GM19023 (cell line): ENCODE results near the gene LCE4A.
"Not testable (repeated sequence)": the region's sequence is repeated elsewhere in the genome, so short reads cannot be mapped to it uniquely, and the experiment has no call there.

Experiments used
- ATAC-seq: cut with Tn5 transposase; IDR thresholded peaks from one replicate; pipeline ENCODE4 v1.9.1; 2021; ENCODE audit warnings: mild to moderate bottlenecking, moderate library complexity; ENCODE audit not compliant: unreplicated experiment

The LCE4A gene, protein sequence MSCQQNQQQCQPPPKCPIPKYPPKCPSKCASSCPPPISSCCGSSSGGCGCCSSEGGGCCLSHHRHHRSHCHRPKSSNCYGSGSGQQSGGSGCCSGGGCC

GRCh38 chr1:152707860-152708259 lies at the start of gene LCE4A:
Gene LCE4A, plus strand, starts transcription at chr1:152708160. Its CDS starts 916 bp downstream, at chr1:152709076.
- ATAC-seq = no peak

GRCh38 chr1:152658649-152659048 lies 49.3 kb upstream of the LCE4A start:
- no peak for ATAC-seq

GRCh38 chr1:152663098-152663497 lies 44.9 kb upstream of the LCE4A start, which contains the start of gene LCE2D:
Gene LCE2D, plus strand, starts transcription at chr1:152663380. Its CDS starts 726 bp downstream, at chr1:152664106.
- ATAC-seq = no peak

DNA sequence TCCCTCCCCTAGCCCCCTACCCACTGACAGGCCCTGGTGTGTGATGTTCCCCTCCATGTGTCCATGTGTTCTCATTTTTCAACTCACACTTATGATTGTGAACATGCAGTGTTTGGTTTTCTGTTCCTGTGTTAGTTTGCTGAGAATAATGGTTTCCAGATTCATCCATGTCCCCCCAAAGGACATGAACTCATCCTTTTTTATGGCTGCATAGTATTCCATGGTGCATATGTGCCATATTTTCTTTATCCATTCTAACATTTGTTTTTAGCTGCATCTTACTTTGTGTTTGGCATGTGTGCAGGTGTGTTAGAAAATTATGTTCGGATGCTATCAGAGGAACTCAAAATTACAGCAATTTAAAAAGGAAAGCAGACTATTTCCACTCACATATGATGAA lies 41.8 kb upstream of the LCE4A start:
- not testable (repeated sequence) for ATAC-seq

GRCh38 chr1:152667648-152668047 lies 40.3 kb upstream of the LCE4A start:
- no peak for ATAC-seq

DNA sequence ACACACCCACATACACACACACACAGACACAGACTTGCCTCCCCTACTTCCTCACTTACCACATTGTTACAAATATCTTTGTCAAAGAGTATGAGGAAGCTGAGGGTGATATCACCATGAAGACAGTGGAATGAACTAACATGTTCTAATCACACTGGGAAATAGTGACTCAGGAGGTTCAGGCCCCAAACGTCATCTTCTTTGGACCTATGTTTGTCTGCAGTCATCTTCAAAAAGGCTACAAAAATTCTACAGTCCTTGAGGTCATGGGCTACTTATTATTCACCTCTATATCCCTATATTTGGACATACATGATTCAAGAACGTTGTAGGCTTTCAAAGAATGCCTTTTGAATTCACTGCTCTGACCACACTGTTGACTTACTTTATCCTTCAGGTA lies 34.9 kb upstream of the LCE4A start:
- no peak for ATAC-seq

GRCh38 chr1:152674983-152675382 lies 33.0 kb upstream of the LCE4A start, which contains the start of gene LCE2C:
Gene LCE2C, plus strand, starts transcription at chr1:152675279. Its CDS starts 737 bp downstream, at chr1:152676016.
- ATAC-seq = not testable (repeated sequence)

DNA sequence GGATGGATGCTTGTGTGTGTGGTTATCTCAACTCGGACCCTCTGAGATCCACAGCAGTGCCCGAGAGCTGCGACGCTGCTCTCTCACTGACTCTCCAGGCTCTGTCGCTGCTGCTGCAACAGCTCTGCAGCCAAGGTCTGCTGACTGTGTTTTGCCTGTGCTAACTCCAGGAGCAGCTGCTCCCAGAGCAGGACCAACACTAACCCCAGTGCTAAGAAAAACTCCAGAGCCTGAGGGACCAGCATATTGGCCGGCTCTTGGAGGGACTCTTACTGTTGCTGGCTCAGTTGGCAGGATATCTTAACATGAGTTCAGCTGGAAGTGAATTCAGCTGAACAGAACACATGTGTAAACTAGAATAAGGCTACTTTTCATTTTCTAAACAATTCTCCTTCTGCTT lies 28.5 kb upstream of the LCE4A start:
- ATAC-seq = no peak

DNA sequence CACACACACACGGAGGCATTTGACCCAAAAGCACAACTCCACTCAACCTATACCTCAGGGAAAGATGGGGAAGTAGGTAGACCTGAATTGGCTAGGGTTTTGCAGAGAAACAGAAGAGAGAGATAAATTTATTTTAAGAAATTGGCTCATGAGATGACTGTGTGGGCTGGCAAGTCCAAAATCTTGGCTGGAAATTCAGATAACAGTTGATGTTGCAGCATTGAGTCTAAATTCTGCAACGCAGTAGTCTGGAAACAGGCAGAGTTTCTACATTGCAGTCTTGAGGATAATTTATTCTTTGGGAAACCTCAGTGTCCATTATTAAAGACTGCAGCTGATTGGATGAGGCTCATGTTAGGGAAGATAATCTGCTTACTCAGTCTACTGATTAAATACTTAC lies 26.3 kb upstream of the LCE4A start:
- ATAC-seq = no peak

GRCh38 chr1:152683846-152684245 lies 24.1 kb upstream of the LCE4A start:
- no peak for ATAC-seq

DNA sequence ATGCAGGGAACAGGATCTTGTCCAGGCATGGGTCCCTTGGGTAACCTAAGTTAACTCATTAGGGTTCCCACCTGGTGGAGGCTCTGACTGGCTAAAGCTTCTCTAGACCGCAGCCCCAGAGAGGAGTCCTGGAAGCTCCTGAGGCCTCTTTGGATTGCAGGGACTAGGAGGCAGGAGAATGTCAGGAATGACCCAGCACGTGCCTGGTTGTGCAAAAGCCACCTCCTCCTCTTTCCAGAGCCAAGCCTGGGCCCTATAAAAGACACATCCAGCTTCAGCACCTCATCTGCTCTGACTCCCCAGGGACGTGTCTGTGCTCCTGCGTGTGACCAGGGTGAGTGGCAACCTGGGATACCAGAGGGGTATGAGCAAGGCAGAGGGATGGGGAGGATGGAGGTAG lies 22.1 kb upstream of the LCE4A start, which contains the start of gene LCE2B:
TSS of gene LCE2B (plus strand) at position 301 of the 400 bp plus-strand sequence. CDS start 721 bp downstream, outside the sequence.
- ATAC-seq = not testable (repeated sequence)

- ATAC-seq = no peak
Measured at GRCh38 chr1:152697701-152698600, 10.0 kb upstream of the LCE4A start, which contains the start of gene LCE2A. Gene LCE2A, plus strand, starts transcription at chr1:152698345. Its CDS starts 557 bp downstream, at chr1:152698902.

DNA sequence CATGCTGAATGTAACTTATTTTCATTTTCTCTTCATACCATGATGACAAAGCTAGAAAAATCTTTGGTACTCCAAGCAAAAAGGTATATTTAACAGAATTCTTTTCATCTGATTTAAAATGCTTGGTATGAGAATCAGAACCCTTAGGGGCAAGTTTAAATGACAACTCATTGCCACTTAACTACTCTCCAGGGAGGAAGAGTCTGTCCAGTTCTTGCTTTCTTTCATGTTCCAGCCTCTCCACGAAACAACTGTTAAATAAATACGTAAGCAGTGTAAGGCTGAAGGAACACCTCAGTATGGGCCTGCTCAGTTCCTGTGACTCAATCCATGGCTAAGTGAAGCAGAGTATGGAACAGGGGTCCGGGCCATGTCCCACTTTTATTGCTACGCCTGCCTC lies 8.2 kb upstream of the LCE4A start:
- no peak for ATAC-seq

DNA sequence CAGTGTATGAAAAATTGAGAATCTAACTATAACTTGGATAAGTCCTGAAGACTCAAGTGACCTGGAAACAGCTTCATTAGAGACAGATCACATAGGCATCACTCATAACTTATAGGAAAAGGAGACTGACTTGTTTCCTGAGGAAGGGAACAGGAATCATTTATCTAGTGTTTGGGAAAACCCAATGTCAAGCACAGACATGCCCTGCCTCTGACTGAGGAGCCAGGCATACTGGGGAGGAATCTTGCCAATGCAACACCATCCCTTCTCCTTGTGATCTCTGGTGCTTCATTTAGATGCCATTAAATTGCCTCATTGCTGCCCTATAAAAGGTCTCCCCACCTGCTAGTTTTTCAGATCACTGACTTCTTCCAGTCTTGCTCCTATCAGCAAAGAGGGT lies 10.3 kb downstream of the LCE4A start:
- no peak for ATAC-seq

DNA sequence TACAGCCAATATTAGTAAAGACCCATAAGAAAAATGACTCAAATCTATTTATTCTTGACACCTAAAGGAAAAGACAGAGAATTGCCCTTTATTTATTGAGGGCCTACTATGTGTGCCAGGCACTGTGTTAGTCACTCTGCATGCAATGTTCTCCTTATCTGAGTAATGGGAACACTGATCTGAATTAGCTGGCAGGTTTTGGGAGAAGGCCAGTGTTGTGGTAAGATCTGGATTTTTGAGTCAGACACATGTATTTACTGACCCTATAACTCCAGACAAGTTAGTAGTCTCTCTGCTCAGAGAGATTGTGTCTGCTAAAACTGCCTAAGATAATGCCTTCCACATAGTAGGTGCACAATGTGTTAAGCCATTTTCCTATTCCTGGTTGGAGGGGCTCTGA lies 17.3 kb downstream of the LCE4A start:
- ATAC-seq = no peak

- no peak for ATAC-seq
Measured at GRCh38 chr1:152728986-152729385, 21.0 kb downstream of the LCE4A start.

DNA sequence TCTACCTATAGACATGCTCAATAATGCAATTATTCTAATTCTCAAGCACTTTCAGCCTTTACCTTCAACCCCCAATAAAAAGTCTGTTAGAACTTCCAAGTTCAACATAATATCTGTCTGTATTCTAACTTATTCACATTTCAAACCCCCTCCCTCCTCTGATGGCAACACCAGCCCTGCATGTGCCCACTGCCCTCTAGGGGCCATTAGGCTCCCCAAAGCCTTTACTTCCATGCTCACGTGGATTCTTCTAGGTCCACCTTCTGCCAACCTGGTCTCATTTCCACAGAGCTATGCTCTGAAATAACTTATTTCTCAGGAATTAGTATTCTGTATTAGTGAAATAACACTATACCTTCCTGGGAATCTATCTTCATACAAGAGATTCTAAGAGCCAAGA lies 27.7 kb downstream of the LCE4A start:
- no peak for ATAC-seq

DNA sequence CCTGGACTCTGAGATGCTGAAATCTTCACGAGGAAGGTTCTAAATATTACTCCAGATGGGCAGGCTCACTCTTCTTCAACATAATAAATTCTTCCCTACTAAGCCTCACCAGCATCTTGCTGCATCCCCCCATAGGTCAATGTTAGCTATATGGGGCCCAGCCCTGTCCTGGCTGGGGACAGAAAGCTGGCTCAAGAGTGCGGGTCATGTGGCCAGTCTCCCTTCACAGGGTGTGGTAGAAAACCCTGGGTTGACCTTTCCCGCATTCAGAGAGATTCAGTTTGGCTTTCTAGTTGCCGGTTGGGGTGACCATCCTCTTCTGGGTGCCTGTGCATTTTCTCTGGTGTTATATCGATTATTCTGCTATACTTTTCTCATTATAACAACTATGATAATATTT lies 30.0 kb downstream of the LCE4A start:
- no peak for ATAC-seq

- ATAC-seq = no peak
Measured at GRCh38 chr1:152739841-152740240, 31.9 kb downstream of the LCE4A start.

- ATAC-seq = no peak
Measured at GRCh38 chr1:152741656-152742055, 33.7 kb downstream of the LCE4A start.

GRCh38 chr1:152743371-152744145 lies 35.6 kb downstream of the LCE4A start:
- no peak for ATAC-seq
